ENCODE data around the gene SLC20A1.

The SLC20A1 gene

GRCh38 chr2:112629823-112630222 lies 15.9 kb upstream of the SLC20A1 start:
- Histone ChIP-seq H3K36me3 (no peaks in the 10 kb centered on the region), H3K4me3 (ENCODE audit: low read depth, low read length) (no peak overlapping the region), H3K27me3 (ENCODE audit: insufficient read depth, low read depth, severe bottlenecking) (no peaks in the 10 kb centered on the region), H3K9me3 (ENCODE audit: severe bottlenecking) (no peaks in the 10 kb centered on the region), H3K27ac (peak overlapping the region; percentile 84)
- no peak for TF ChIP-seq CTCF (IDR thresholded peaks at IDR 0.05; ENCODE audit: low read depth, low read length)
- DNase-seq = no peak

GRCh38 chr2:112630268-112630667 lies 15.5 kb upstream of the SLC20A1 start:
- no peak for TF ChIP-seq CTCF (IDR thresholded peaks at IDR 0.05; ENCODE audit: low read depth, low read length)
- Histone ChIP-seq H3K4me3 (ENCODE audit: low read depth, low read length) (peak overlapping the region; percentile 47; the same call in 1 of the 2 replicates), H3K36me3 (no peaks in the 10 kb centered on the region), H3K9me3 (ENCODE audit: severe bottlenecking) (no peaks in the 10 kb centered on the region), H3K27ac (peak overlapping the region; percentile 84), H3K27me3 (ENCODE audit: insufficient read depth, low read depth, severe bottlenecking) (no peaks in the 10 kb centered on the region)
- no peak for DNase-seq

GRCh38 chr2:112633708-112634107 lies 12.0 kb upstream of the SLC20A1 start:
- H3K27me3 ChIP-seq (ENCODE audit: insufficient read depth, low read depth, severe bottlenecking) = no peaks in the 10 kb centered on the region
- no peaks in the 10 kb centered on the region for H3K36me3 ChIP-seq
- no peak for TF ChIP-seq CTCF (IDR thresholded peaks at IDR 0.05; ENCODE audit: low read depth, low read length)
- DNase-seq = no peak
- H3K4me3 ChIP-seq (ENCODE audit: low read depth, low read length) = no peak overlapping the region
- H3K9me3 ChIP-seq (ENCODE audit: severe bottlenecking) = no peaks in the 10 kb centered on the region
- H3K27ac ChIP-seq = no peak overlapping the region

- H3K27me3 ChIP-seq (ENCODE audit: insufficient read depth, low read depth, severe bottlenecking) = no peaks in the 10 kb centered on the region
- TF ChIP-seq CTCF (IDR thresholded peaks at IDR 0.05; ENCODE audit: low read depth, low read length) = no peak
- no peaks in the 10 kb centered on the region for H3K9me3 ChIP-seq (ENCODE audit: severe bottlenecking)
- H3K4me3 ChIP-seq (ENCODE audit: low read depth, low read length) = no peak overlapping the region
- no peak overlapping the region for H3K27ac ChIP-seq
- no peaks in the 10 kb centered on the region for H3K36me3 ChIP-seq
- DNase-seq = no peak
Measured at GRCh38 chr2:112634153-112634873, 11.4 kb upstream of the SLC20A1 start.

GRCh38 chr2:112634874-112635157 lies 10.9 kb upstream of the SLC20A1 start:
- no peaks in the 10 kb centered on the region for H3K36me3 ChIP-seq
- no peak overlapping the region for H3K27ac ChIP-seq
- no peaks in the 10 kb centered on the region for H3K9me3 ChIP-seq (ENCODE audit: severe bottlenecking)
- DNase-seq = no peak
- no peak overlapping the region for H3K4me3 ChIP-seq (ENCODE audit: low read depth, low read length)
- H3K27me3 ChIP-seq (ENCODE audit: insufficient read depth, low read depth, severe bottlenecking) = no peaks in the 10 kb centered on the region
- TF ChIP-seq CTCF (IDR thresholded peaks at IDR 0.05; ENCODE audit: low read depth, low read length) = no peak

Data from WERI-Rb-1 (cell line).